C4-2B (cell line): Measurements from ENCODE around the gene CACNA2D3.

Source experiments
- H3K27ac ChIP-seq: fragments of 450-650 bp; 2 replicates; pipeline ENCODE4 v1.5.1; 2017
- CTCF ChIP-seq: fragments of 450-650 bp; conservative IDR thresholded peaks from 2 replicates; pipeline ENCODE4 v1.5.1; 2017; ENCODE audit warnings: mild to moderate bottlenecking
- ZFX ChIP-seq: fragments of 450-650 bp; IDR thresholded peaks from 2 replicates; pipeline ENCODE4 v1.6.1; 2017

CACNA2D3 gene

GRCh38 chr3:54791501-54792156 lies 669.3 kb downstream of the CACNA2D3 start:
- no peak overlapping the region for H3K27ac ChIP-seq
- TF ChIP-seq CTCF (no peak), ZFX (no peak)

GRCh38 chr3:54792584-54792983 lies 670.2 kb downstream of the CACNA2D3 start:
- no peak overlapping the region for H3K27ac ChIP-seq
- TF ChIP-seq CTCF, result no peak

- TF ChIP-seq ZFX (no peak), CTCF (no peak)
- no peak overlapping the region for H3K27ac ChIP-seq
Measured at GRCh38 chr3:54793171-54793570, 670.8 kb downstream of the CACNA2D3 start.

GRCh38 chr3:54797111-54797510 lies 674.8 kb downstream of the CACNA2D3 start:
- TF ChIP-seq CTCF (no peak), ZFX (no peak)
- H3K27ac ChIP-seq, result no peak overlapping the region

GRCh38 chr3:54800478-54800877 lies 678.1 kb downstream of the CACNA2D3 start:
- H3K27ac ChIP-seq, result no peak overlapping the region
- no peak for TF ChIP-seq CTCF
- no peak for TF ChIP-seq ZFX

- TF ChIP-seq CTCF (no peak), ZFX (no peak)
Measured at GRCh38 chr3:54801977-54802376, 679.6 kb downstream of the CACNA2D3 start.

GRCh38 chr3:54810401-54810800 lies 688.0 kb downstream of the CACNA2D3 start:
- no peak for TF ChIP-seq ZFX

More at GRCh38 chr3:54801977-54802376, 679.6 kb downstream of the CACNA2D3 start:
- H3K27ac ChIP-seq, result no peak overlapping the region

GRCh38 chr3:54814224-54814623 lies 691.9 kb downstream of the CACNA2D3 start:
- TF ChIP-seq CTCF (no peak), ZFX (no peak)
- H3K27ac ChIP-seq, result no peak overlapping the region

More at GRCh38 chr3:54810401-54810800, 688.0 kb downstream of the CACNA2D3 start:
- no peak overlapping the region for H3K27ac ChIP-seq
